Osteocyte (in vitro differentiated cells): ENCODE measurements around the gene MRFAP1. TPM values are rescaled to one million over a fixed set of nuclear protein-coding genes. Genes with fewer than 3 reads are reported as not detected.

Experiments
- DNase-seq: peaks from one replicate; pipeline ENCODE4 v3.0.0; 2021; ENCODE audit warnings: mixed read lengths; ENCODE audit not compliant: unreplicated experiment; ENCODE audit errors: extremely low spot score
- H3K27ac Mint-ChIP-seq: one replicate; pipeline ENCODE4 v1.8.0; 2021; ENCODE audit warnings: mild to moderate bottlenecking, mixed read lengths; ENCODE audit not compliant: unreplicated experiment
- H3K27me3 Mint-ChIP-seq: one replicate; pipeline ENCODE4 v1.8.0; 2021; ENCODE audit warnings: mixed read lengths; ENCODE audit not compliant: unreplicated experiment
- H3K36me3 Mint-ChIP-seq: one replicate; pipeline ENCODE4 v1.8.0; 2021; ENCODE audit warnings: mixed read lengths; ENCODE audit not compliant: unreplicated experiment
- H3K4me1 Mint-ChIP-seq: one replicate; pipeline ENCODE4 v1.8.0; 2021; ENCODE audit warnings: mixed read lengths; ENCODE audit not compliant: unreplicated experiment
- H3K4me3 Mint-ChIP-seq: one replicate; pipeline ENCODE4 v1.8.0; 2021; ENCODE audit warnings: mild to moderate bottlenecking, moderate library complexity, mixed read lengths; ENCODE audit not compliant: unreplicated experiment
- H3K9me3 Mint-ChIP-seq: one replicate; pipeline ENCODE4 v1.8.0; 2021; ENCODE audit warnings: mixed read lengths; ENCODE audit not compliant: unreplicated experiment
- long read RNA-seq: library from polyadenylated mRNA; unstranded; transcript quantifications from one replicate; pipeline ENCODE4 v2.0.0, GENCODE V29; 2021
- total RNA-seq: library from RNA; stranded (reverse); gene quantifications from 2 replicates; pipeline ENCODE4 v1.2.1, GENCODE V29; 2021
- TF ChIP-seq, protein P1 (sequence below): fragments of 200-600 bp; sonication (generic); IDR thresholded peaks from 2 replicates; pipeline ENCODE4 v1.5.0; 2021; ENCODE audit warnings: antibody characterized with exemption, mild to moderate bottlenecking, moderate library complexity

Gene MRFAP1
- total RNA-seq, result 310 and 312 TPM in 2 replicates
- long read RNA-seq, transcript MRFAP1-202 (2 exons, 1,584 nt), result major isoform, 1,800 of 2,535 reads
- long read RNA-seq, transcript MRFAP1-201 (3 exons, 2,049 nt), result minor isoform, 726 of 2,535 reads
- long read RNA-seq, partial matches to known transcripts, result 0 of 2,535 reads
- long read RNA-seq, other reads (novel, unspliced or antisense), result 7 of 2,535 reads

DNA sequence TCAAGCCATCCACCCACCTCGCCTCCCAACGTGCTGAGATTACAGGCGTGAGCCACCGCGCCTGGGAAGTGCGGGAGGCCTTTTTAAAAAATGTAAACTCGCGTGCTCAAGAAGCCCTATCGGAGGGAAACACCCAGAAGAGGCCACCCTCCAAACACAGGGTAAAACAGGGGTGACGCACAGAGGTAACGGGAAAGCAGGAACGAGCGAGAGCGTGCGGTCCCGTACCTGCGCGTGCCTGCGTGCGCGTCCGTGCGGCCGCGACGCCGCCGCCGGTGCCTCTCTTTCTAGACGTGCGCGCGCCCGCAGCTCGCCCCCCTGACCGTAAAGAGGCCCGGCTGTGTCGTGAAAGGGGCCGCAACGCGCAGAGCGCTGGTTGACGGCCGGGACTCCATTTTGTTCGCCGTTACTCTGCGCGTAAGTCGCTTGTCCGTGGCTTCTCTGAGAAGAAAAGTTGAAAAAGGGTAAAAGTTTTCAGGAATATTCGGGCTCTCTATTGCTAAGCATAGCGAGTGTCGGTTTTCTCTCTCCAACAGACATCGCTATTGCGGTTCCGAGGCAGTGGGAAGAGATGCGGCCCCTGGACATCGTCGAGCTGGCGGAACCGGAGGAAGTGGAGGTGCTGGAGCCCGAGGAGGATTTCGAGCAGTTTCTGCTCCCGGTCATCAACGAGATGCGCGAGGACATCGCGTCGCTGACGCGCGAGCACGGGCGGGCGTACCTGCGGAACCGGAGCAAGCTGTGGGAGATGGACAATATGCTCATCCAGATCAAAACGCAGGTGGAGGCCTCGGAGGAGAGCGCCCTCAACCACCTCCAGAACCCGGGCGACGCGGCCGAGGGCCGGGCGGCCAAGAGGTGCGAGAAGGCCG, at the start of gene MRFAP1:
TSS of gene MRFAP1 (plus strand) at position 394 of the 872 bp plus-strand sequence. CDS start at position 572, 178 bp downstream.
- no peaks in the 10 kb centered on the region for H3K9me3 Mint-ChIP-seq
- peak; percentile 96 for DNase-seq
- peaks cover 25% of the 10 kb centered on the region for H3K4me1 Mint-ChIP-seq
- peak within 1 kb of the TSS; percentile 99 for H3K27ac Mint-ChIP-seq
- TF ChIP-seq, protein P1, sequence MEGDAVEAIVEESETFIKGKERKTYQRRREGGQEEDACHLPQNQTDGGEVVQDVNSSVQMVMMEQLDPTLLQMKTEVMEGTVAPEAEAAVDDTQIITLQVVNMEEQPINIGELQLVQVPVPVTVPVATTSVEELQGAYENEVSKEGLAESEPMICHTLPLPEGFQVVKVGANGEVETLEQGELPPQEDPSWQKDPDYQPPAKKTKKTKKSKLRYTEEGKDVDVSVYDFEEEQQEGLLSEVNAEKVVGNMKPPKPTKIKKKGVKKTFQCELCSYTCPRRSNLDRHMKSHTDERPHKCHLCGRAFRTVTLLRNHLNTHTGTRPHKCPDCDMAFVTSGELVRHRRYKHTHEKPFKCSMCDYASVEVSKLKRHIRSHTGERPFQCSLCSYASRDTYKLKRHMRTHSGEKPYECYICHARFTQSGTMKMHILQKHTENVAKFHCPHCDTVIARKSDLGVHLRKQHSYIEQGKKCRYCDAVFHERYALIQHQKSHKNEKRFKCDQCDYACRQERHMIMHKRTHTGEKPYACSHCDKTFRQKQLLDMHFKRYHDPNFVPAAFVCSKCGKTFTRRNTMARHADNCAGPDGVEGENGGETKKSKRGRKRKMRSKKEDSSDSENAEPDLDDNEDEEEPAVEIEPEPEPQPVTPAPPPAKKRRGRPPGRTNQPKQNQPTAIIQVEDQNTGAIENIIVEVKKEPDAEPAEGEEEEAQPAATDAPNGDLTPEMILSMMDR, result no peak
- peak within 1 kb of the TSS; percentile 99 for H3K4me3 Mint-ChIP-seq
- no peaks in the 10 kb centered on the region for H3K27me3 Mint-ChIP-seq
- peaks cover 23% of the 10 kb centered on the region for H3K36me3 Mint-ChIP-seq

DNA sequence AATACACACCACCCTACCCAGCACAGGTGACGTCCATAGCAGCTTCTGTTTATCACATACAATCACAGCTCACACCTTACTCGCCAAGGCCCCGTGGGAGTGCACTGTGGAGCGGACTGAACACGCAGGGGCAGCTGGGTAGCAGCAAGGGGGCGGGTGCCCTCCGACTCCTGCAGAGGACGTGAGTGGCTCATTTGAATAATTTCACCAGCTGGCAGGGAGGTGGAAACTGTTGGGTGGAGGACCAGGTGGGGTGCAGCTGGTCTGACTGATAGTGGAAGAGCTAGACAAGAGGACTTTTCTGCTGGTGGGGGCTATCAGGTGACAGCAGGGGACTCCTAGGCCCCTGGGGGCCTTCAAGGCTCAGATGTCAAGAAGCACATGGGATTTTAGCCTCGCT, 49.2 kb upstream of the MRFAP1 start:
- no peak overlapping the region for H3K4me3 Mint-ChIP-seq
- no peak for DNase-seq
- TF ChIP-seq, protein P1, result no peak
- H3K4me1 Mint-ChIP-seq, result no peaks in the 10 kb centered on the region
- no peak overlapping the region for H3K27ac Mint-ChIP-seq
- peaks cover 3% of the 10 kb centered on the region for H3K36me3 Mint-ChIP-seq
- H3K9me3 Mint-ChIP-seq, result no peaks in the 10 kb centered on the region
- H3K27me3 Mint-ChIP-seq, result no peaks in the 10 kb centered on the region

DNA sequence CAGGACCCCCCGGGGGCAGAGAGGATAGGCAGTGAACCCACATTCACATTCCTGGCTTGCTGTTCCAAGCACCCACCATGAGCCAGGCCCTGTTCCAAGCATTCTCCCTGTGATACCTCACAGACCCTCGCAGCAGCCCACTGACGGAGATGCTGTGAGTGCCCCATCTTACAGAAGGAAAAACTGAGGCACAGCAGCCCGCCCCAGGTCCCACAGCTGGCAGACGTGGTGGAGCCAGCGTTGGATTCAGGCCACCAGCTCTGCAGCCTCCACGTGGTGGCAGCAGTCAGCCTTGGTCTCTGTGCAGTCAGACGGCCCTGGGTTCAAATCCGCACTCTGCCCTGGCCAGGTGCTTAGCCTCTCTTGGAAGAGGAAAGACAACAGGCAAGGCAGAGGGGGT, 48.7 kb upstream of the MRFAP1 start:
- no peak for DNase-seq
- no peak overlapping the region for H3K4me3 Mint-ChIP-seq
- TF ChIP-seq, protein P1, result no peak
- H3K9me3 Mint-ChIP-seq, result no peaks in the 10 kb centered on the region
- H3K4me1 Mint-ChIP-seq, result no peaks in the 10 kb centered on the region
- H3K27me3 Mint-ChIP-seq, result no peaks in the 10 kb centered on the region
- peaks cover 3% of the 10 kb centered on the region for H3K36me3 Mint-ChIP-seq
- H3K27ac Mint-ChIP-seq, result no peak overlapping the region

DNA sequence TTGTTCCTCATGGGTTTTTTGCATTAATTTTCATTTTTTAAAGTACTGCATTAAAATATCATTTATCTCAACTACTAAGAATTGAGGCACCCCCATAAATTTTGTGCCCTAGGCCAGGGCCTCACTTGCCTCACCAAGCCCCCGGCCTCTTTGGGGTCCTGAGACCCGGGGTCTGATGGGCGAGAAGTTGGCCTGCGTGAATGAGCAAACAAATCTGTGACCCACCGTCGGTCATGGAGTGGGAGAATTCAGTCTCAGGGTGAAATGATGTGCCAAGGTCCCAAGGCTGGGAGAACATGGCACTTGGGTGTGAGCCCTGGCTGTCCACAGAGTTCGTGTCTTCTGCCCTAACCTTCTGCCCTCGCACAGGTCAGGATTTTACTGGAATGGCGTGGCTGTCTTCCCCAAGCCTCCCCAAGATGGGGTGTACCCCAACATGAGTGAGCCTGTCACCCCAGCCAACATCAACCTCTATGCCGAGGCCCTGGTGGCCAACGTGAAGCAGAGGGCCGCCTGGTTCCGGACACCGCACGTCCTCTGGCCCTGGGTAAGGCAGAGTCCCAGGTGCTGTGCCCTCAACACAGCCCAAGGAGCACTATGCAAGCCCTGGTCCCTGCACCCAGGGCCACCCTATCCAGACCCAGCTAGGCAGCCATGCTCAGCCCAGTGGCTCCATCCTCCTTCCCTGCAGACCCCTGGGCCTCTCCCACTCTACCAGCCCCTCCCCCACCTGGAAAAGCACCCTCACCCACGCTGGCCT, 47.5 kb upstream of the MRFAP1 start:
- no peak for DNase-seq
- H3K27me3 Mint-ChIP-seq, result no peaks in the 10 kb centered on the region
- H3K4me1 Mint-ChIP-seq, result no peaks in the 10 kb centered on the region
- no peak overlapping the region for H3K4me3 Mint-ChIP-seq
- TF ChIP-seq, protein P1, result no peak
- H3K27ac Mint-ChIP-seq, result no peak overlapping the region
- no peaks in the 10 kb centered on the region for H3K9me3 Mint-ChIP-seq
- peaks cover 3% of the 10 kb centered on the region for H3K36me3 Mint-ChIP-seq
